ENCODE data around the gene MGARP. TPM values are rescaled to one million over a fixed set of nuclear protein-coding genes. Genes with fewer than 3 reads are reported as not detected.

MGARP gene
- total RNA-seq, 1 experiment from 2014 or later = 0.22 TPM

- TF ChIP-seq FOSL1 (IDR thresholded peaks at IDR 0.05; ENCODE audit: low read depth) (no peak), JUND (IDR thresholded peaks at IDR 0.05) (no peak), CTCF (IDR thresholded peaks at IDR 0.05 in 2 of 3, conservative IDR thresholded peaks at IDR 0.05 in 1 of 3; ENCODE audit: borderline replicate concordance in 1 of 3, insufficient read depth in 1 of 3, low read depth in 2 of 3, low read length in 2 of 3) (no peak), REST (IDR thresholded peaks at IDR 0.05; ENCODE audit: low read depth) (no peak)
Observed at GRCh38 chr4:139278912-139279759, 889 bp downstream of the MGARP start (continued).

- no peak for ATAC-seq
- TF ChIP-seq CTCF (IDR thresholded peaks at IDR 0.05 in 2 of 3, conservative IDR thresholded peaks at IDR 0.05 in 1 of 3; ENCODE audit: borderline replicate concordance in 1 of 3, insufficient read depth in 1 of 3, low read depth in 2 of 3, low read length in 2 of 3) (no peak), CBX3 (IDR thresholded peaks at IDR 0.05; ENCODE audit: low read depth) (no peak), ZNF274 (IDR thresholded peaks at IDR 0.05; ENCODE audit: low read depth, low read length) (no peak), FOSL1 (IDR thresholded peaks at IDR 0.05; ENCODE audit: low read depth) (no peak), YY1 (IDR thresholded peaks at IDR 0.05; ENCODE audit: extremely low read depth, insufficient replicate concordance, low read depth, low read length) (no peak), ZBTB33 (IDR thresholded peaks at IDR 0.05; ENCODE audit: extremely low read depth, insufficient replicate concordance, low read length) (no peak), POLR2A (IDR thresholded peaks at IDR 0.05; ENCODE audit: borderline replicate concordance, extremely low read depth, insufficient read depth, insufficient read length) (no peak), POLR2AphosphoS5 (IDR thresholded peaks at IDR 0.05; ENCODE audit: low read depth, low read length) (no peak)
- Histone ChIP-seq H3K4me3 (replicated peaks in 1 of 2; ENCODE audit: low read depth in 1 of 2, low read length in 2 of 2) (no peak overlapping the region), H4K20me1 (ENCODE audit: insufficient read depth) (no peaks in the 10 kb centered on the region), H3K9ac (ENCODE audit: low read length) (no peak overlapping the region), H3K4me1 (ENCODE audit: control insufficient read depth in 1 of 2, insufficient read depth in 2 of 2, low read length in 2 of 2) (no peaks in the 10 kb centered on the region), H3K36me3 (ENCODE audit: control insufficient read depth in 1 of 2, insufficient read depth in 2 of 2, low read length in 2 of 2) (no peaks in the 10 kb centered on the region), H3K79me2 (ENCODE audit: insufficient read depth, low read length) (no peaks in the 10 kb centered on the region), H3K27ac (ENCODE audit: low read depth, low read length) (no peak overlapping the region), H2AFZ (ENCODE audit: low read depth, low read length, poor library complexity, severe bottlenecking) (no peak overlapping the region), H3K9me3 (ENCODE audit: control insufficient read depth in 1 of 2, insufficient read depth in 1 of 2, low read depth in 1 of 2, low read length in 2 of 2) (no peaks in the 10 kb centered on the region), H3K27me3 (ENCODE audit: insufficient read depth, low read length) (no peaks in the 10 kb centered on the region), H3K9me2 (ENCODE audit: insufficient read depth) (no peaks in the 10 kb centered on the region), H3K4me2 (ENCODE audit: low read length) (no peak overlapping the region)
- BruUV-seq (replicated peaks) = no TSS peak
- DNase-seq (ENCODE audit: low read depth, low spot score) = no peak
- intact Hi-C loops (cut with micrococcal nuclease) = no loop called here
- RAD21 ChIA-PET (ENCODE audit: low non-redundant PET in 1 of 2, low total read pairs in 2 of 2, uncharacterized antibody in 2 of 2, unreplicated experiment in 2 of 2) = no interaction called here
- CTCF ChIA-PET = no interaction called here
- POLR2A ChIA-PET = no interaction called here
Observed at GRCh38 chr4:139278485-139278884, 1.5 kb downstream of the MGARP start.

Data from HCT116 (cell line).